Esophagus mucosa (tissue), 1 donor: ENCODE measurements around the gene FN3K. TPM values are rescaled to one million over a fixed set of nuclear protein-coding genes. Genes with fewer than 3 reads are reported as not detected.

ENCODE experiments used
- ATAC-seq: fragments of 200-7000 bp; cut with Tn5 transposase; one replicate; pipeline ENCODE4 v1.9.1; 2020
- total RNA-seq: library from RNA; stranded (reverse); gene quantifications from one replicate; pipeline ENCODE4 v1.2.4, GENCODE V29; 2023
- donor health status: DM: yes; HTN: yes; CAD: no.

Gene FN3K
- total RNA-seq, 1 donor from 2014 or later = 3.2 TPM

GRCh38 chr17:82797061-82797460 is 61.6 kb downstream of the FN3K start:
- ATAC-seq = no peak

- no peak for ATAC-seq
These were observed 63.3 kb downstream of the FN3K start for GRCh38 chr17:82798752-82799151.

GRCh38 chr17:82799591-82799990 is 64.2 kb downstream of the FN3K start:
- peak; percentile 13 for ATAC-seq

Other genes starting within 250 kb of the FN3K start
- 34.2 TPM for gene FOXK2, start 215.9 kb upstream of the FN3K start, total RNA-seq
- 63.8 TPM for gene WDR45B, start 87.2 kb upstream of the FN3K start, total RNA-seq
- 6.6 TPM for gene RAB40B, start 36.9 kb upstream of the FN3K start, total RNA-seq
- gene FN3KRP, start 18.9 kb upstream of the FN3K start, total RNA-seq = 18.2 TPM
- 55.5 TPM for gene TBCD, start 16.4 kb downstream of the FN3K start, total RNA-seq
- gene ZNF750, start 104.4 kb downstream of the FN3K start, total RNA-seq = 133 TPM